A549 (cell line): ENCODE results near the gene MYBL2.

Experiments
- NFE2L2 ChIP-seq: fragments of 150-350 bp; conservative IDR thresholded peaks from 2 replicates; pipeline ENCODE4 v1.6.1; 2014; ENCODE audit warnings: low read length
- POLR2A ChIP-seq: IDR thresholded peaks from 2 replicates; pipeline ENCODE4 v1.6.1; 2012; ENCODE audit warnings: mild to moderate bottlenecking, low read length
- SMC3 ChIP-seq: fragments of >200 bp; sonication (Bioruptor Twin); formaldehyde crosslinking; IDR thresholded peaks from 3 replicates; pipeline ENCODE4 v1.6.1; 2018; ENCODE audit warnings: inconsistent platforms

DNA sequence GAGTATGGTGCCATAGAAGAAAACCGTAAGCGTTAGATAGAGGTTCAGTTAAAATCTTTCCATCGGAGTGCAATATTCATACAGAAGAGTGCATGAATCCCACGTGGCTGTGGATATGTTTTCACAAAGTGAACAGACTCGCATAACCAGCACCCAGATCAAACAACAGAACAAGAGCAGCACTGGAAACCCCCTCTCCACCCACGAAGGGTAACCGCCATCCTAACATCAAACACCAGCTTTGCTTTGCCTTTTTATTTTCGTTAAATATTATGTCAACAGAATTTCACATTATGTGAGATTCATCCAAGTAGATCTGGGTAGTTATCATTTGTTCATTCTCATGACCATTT lies 55.2 kb downstream of the MYBL2 start:
- TF ChIP-seq NFE2L2, result no peak
- TF ChIP-seq POLR2A, result no peak
- no peak for TF ChIP-seq SMC3
